Prostate gland (tissue), 2 donors: ENCODE results near the gene KCNK15.

ENCODE experiments used
- POLR2AphosphoS5 ChIP-seq: sonication (generic); formaldehyde crosslinking; IDR thresholded peaks from one replicate; pipeline ENCODE4 v1.6.1; 2017; ENCODE audit warnings: antibody characterized with exemption
- TF ChIP-seq, protein P1 (sequence below), 4 experiments: fragments of 200-600 bp in 2 of 4; fragments of 450-650 bp in 2 of 4; sonication (generic) in 2 of 4; IDR thresholded peaks; 1 replicate in 3 of 4; 2 replicates in 1 of 4; pipeline ENCODE4 v1.5.1; 2016 to 2019; ENCODE audit warnings: antibody characterized with exemption in 4 of 4, mild to moderate bottlenecking in 2 of 4, moderate library complexity in 2 of 4

DNA sequence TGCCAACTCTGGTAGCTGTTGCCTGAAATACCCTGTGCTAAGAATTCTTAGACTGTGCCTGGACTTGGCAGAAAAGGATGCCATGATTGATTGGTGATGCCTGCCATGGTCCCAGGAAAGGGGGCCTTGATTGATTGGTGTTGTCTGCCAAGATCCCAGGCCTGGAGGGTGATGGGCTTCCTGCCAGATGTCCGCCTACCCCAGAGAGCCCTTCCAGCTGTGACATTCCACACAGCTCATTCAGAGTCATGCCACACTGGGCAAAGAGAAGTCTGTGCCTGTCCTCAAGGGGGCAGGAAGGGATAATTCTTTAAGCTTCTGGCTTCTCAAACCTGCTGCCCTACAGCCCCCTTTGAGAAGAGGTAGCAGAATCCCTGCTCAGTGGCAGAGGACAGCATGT is 40.1 kb downstream of the KCNK15 start:
- TF ChIP-seq, protein P1, sequence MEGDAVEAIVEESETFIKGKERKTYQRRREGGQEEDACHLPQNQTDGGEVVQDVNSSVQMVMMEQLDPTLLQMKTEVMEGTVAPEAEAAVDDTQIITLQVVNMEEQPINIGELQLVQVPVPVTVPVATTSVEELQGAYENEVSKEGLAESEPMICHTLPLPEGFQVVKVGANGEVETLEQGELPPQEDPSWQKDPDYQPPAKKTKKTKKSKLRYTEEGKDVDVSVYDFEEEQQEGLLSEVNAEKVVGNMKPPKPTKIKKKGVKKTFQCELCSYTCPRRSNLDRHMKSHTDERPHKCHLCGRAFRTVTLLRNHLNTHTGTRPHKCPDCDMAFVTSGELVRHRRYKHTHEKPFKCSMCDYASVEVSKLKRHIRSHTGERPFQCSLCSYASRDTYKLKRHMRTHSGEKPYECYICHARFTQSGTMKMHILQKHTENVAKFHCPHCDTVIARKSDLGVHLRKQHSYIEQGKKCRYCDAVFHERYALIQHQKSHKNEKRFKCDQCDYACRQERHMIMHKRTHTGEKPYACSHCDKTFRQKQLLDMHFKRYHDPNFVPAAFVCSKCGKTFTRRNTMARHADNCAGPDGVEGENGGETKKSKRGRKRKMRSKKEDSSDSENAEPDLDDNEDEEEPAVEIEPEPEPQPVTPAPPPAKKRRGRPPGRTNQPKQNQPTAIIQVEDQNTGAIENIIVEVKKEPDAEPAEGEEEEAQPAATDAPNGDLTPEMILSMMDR (IDR thresholded peaks at IDR 0.05) = no peak
- TF ChIP-seq POLR2AphosphoS5 = no peak
